CD14-positive monocyte (primary cell): ENCODE measurements around the gene SLC2A6. TPM values are rescaled to one million over a fixed set of nuclear protein-coding genes. Genes with fewer than 3 reads are reported as not detected.
A peak's percentile ranks its signal among the peaks of the same experiment; 100 is the strongest.

Experiments
- DNase-seq, 3 donors: peaks; one replicate each; pipeline ENCODE4 v3.0.0-alpha.2; 2011 to 2022
- H2AFZ ChIP-seq: 2 replicates; pipeline ENCODE4 v1.6.0; 2012; ENCODE audit warnings: mild to moderate bottlenecking, low read depth, low read length, inconsistent platforms; ENCODE audit not compliant: insufficient read depth, poor library complexity, severe bottlenecking
- H3K27ac ChIP-seq, 2 donors: 1 replicate in 1 of 2; 2 replicates in 1 of 2; pipeline ENCODE4 v1.5.1; 2012 to 2013; ENCODE audit warnings: low read length in 2 of 2, control low read depth in 1 of 2, inconsistent platforms in 1 of 2, low read depth in 1 of 2, mild to moderate bottlenecking in 1 of 2
- H3K27me3 ChIP-seq, 2 donors: one replicate each; pipeline versions ENCODE4 v1.6.0 to v1.6.1; 2011 to 2013; ENCODE audit warnings: low read length in 2 of 2; ENCODE audit not compliant: control insufficient read depth in 2 of 2, insufficient read depth in 2 of 2
- H3K36me3 ChIP-seq, 2 donors: replicated peaks in 1 of 2; 1 replicate in 1 of 2; 2 replicates in 1 of 2; pipeline versions ENCODE4 v1.5.1 to v1.6.1; 2012 to 2013; ENCODE audit warnings: low read length in 2 of 2, control low read depth in 1 of 2, inconsistent platforms in 1 of 2, mild to moderate bottlenecking in 1 of 2; ENCODE audit not compliant: insufficient read depth in 2 of 2, control insufficient read depth in 1 of 2
- H3K4me1 ChIP-seq, 2 donors: 1 replicate in 1 of 2; 2 replicates in 1 of 2; pipeline versions ENCODE4 v1.5.1 to v1.6.1; 2012 to 2013; ENCODE audit warnings: low read length in 2 of 2, control low read depth in 1 of 2, inconsistent platforms in 1 of 2, mild to moderate bottlenecking in 1 of 2, moderate library complexity in 1 of 2; ENCODE audit not compliant: insufficient read depth in 2 of 2, control insufficient read depth in 1 of 2
- H3K4me2 ChIP-seq: replicated peaks from 2 replicates; pipeline ENCODE3; 2012; ENCODE audit warnings: low read length, moderate library complexity, mild to moderate bottlenecking; ENCODE audit not compliant: poor library complexity, severe bottlenecking; ENCODE audit errors: extremely low read depth
- H3K4me3 ChIP-seq, 3 experiments: fragments of 200-600 bp in 1 of 3; sonication (generic) in 1 of 3; replicated peaks in 1 of 3; 1 replicate in 2 of 3; 2 replicates in 1 of 3; pipeline ENCODE4 v1.5.1; 2011 to 2013; ENCODE audit warnings: low read length in 3 of 3, mild to moderate bottlenecking in 3 of 3, control low read depth in 2 of 3, low read depth in 2 of 3, inconsistent platforms in 1 of 3, moderate library complexity in 1 of 3
- H3K79me2 ChIP-seq: 2 replicates; pipeline ENCODE4 v1.6.0; 2012; ENCODE audit warnings: mild to moderate bottlenecking, control low read depth, inconsistent platforms, low read length, moderate library complexity; ENCODE audit not compliant: insufficient read depth
- H3K9ac ChIP-seq: 2 replicates; pipeline ENCODE4 v1.6.0; 2017; ENCODE audit warnings: low read length, mild to moderate bottlenecking; ENCODE audit not compliant: insufficient read depth, poor library complexity, severe bottlenecking
- H3K9me3 ChIP-seq, 2 donors: replicated peaks in 1 of 2; 1 replicate in 1 of 2; 2 replicates in 1 of 2; pipeline versions ENCODE4 v1.5.1 to v1.6.1; 2012 to 2013; ENCODE audit warnings: low read length in 2 of 2, control low read depth in 1 of 2; ENCODE audit not compliant: control insufficient read depth in 1 of 2, insufficient read depth in 1 of 2
- H4K20me1 ChIP-seq: 2 replicates; pipeline ENCODE4 v1.6.0; 2012; ENCODE audit warnings: mild to moderate bottlenecking, low read length, control low read depth, moderate library complexity; ENCODE audit not compliant: insufficient read depth
- H3K27ac Mint-ChIP-seq, 7 donors: one replicate each; pipeline ENCODE4 v1.8.0; 2020; ENCODE audit warnings: mild to moderate bottlenecking in 7 of 7, mixed read lengths in 7 of 7, moderate library complexity in 6 of 7, inconsistent platforms in 2 of 7
- H3K27me3 Mint-ChIP-seq, 3 donors: one replicate each; pipeline ENCODE4 v1.8.0; 2021 to 2022; ENCODE audit warnings: low read depth in 3 of 3, mild to moderate bottlenecking in 3 of 3, mixed read lengths in 3 of 3, moderate library complexity in 3 of 3, inconsistent platforms in 1 of 3
- H3K36me3 Mint-ChIP-seq, 2 donors: one replicate each; pipeline ENCODE4 v1.8.0; 2020; ENCODE audit warnings: mixed read lengths in 2 of 2, inconsistent platforms in 1 of 2, mild to moderate bottlenecking in 1 of 2
- H3K4me1 Mint-ChIP-seq: one replicate; pipeline ENCODE4 v1.8.0; 2020; ENCODE audit warnings: mild to moderate bottlenecking, mixed read lengths
- H3K4me3 Mint-ChIP-seq, 2 donors: one replicate each; pipeline ENCODE4 v1.8.0; 2020; ENCODE audit warnings: mild to moderate bottlenecking in 2 of 2, mixed read lengths in 2 of 2, moderate library complexity in 1 of 2
- H3K9me3 Mint-ChIP-seq, 7 donors: one replicate each; pipeline ENCODE4 v1.8.0; 2020 to 2022; ENCODE audit warnings: mixed read lengths in 7 of 7, mild to moderate bottlenecking in 6 of 7, moderate library complexity in 6 of 7, inconsistent platforms in 2 of 7
- WGBS: methylation state at CpG from one replicate; pipeline ENCODE4 v1.1.5; 2013; ENCODE audit warnings: missing lambda C conversion rate; ENCODE audit not compliant: insufficient coverage; 5-methylcytosine and 5-hydroxymethylcytosine counted together
- intact Hi-C, 2 donors: fragments of 100-400 bp; cut with micrococcal nuclease; formaldehyde crosslinking; loops; one replicate each; pipeline versions ENCODE4 v1.15.0 to v1.15.1; 2023
- polyA plus RNA-seq, 3 donors: library from polyadenylated mRNA; depleted of rRNA in 1 of 3; unstranded in 2 of 3; stranded (reverse) in 1 of 3; fragments of 300-500 nt in 2 of 3; fragments of >200 nt in 1 of 3; fragmentation: Illumina TruSeq in 2 of 3; gene quantifications; 1 replicate in 2 of 3; 2 replicates in 1 of 3; pipeline ENCODE4 v1.2.3, GENCODE V29; 2012 to 2021
- TF ChIP-seq, protein P1 (sequence below): fragments of 200-600 bp; IDR thresholded peaks from one replicate; pipeline ENCODE4 v1.8.0; 2022; ENCODE audit warnings: antibody characterized with exemption, mild to moderate bottlenecking

SLC2A6 gene
- polyA plus RNA-seq, 3 donors: 43.2 to 127 (median 60.4) TPM

DNA sequence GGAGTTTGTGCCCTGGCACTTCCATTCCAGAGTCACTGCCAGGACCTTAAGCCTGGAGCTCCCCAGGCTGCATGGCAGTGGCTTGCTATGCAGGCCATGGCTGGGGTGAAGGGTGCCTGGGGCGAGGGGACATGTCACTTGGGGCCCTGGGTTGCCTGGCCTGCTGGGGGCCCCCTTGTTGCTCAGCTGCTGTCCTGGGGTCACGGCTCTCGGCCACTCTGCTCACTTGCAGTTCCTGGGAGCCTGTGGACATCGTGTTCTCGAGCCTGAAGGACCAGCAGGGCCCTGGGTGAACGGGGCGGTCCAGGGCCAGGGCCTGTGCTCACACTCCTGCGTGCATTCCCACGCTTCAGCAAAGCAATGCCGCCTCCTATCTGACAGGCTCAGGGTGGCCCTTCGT, 14.5 kb upstream of the SLC2A6 start:
- Histone ChIP-seq H3K27me3 (no peaks in the 10 kb centered on the region), H3K27ac (no peak overlapping the region), H3K9me3 (no peaks in the 10 kb centered on the region), H4K20me1 (no peaks in the 10 kb centered on the region), H3K36me3 (no peaks in the 10 kb centered on the region), H3K79me2 (no peaks in the 10 kb centered on the region), H3K4me1 (no peaks in the 10 kb centered on the region), H3K4me2 (no peak overlapping the region), H3K9ac (no peak overlapping the region), H2AFZ (no peak overlapping the region), H3K4me3 (no peak overlapping the region)
- DNase-seq: no peak
- Mint-ChIP-seq H3K27me3 (peaks cover 2 to 9% (median 3%) of the 10 kb centered on the region in 3 donors), H3K9me3 (peaks cover 0 to 3% (median 0%) of the 10 kb centered on the region in 7 donors), H3K36me3 (no peaks in the 10 kb centered on the region), H3K27ac (peak overlapping the region in 1 of 7 donors; percentile 10), H3K4me3 (no peak overlapping the region), H3K4me1 (no peaks in the 10 kb centered on the region)
- intact Hi-C loops: no loop called here
- 85% methylated on average over 11 of the region's 11 CpGs for WGBS
- TF ChIP-seq, protein P1, sequence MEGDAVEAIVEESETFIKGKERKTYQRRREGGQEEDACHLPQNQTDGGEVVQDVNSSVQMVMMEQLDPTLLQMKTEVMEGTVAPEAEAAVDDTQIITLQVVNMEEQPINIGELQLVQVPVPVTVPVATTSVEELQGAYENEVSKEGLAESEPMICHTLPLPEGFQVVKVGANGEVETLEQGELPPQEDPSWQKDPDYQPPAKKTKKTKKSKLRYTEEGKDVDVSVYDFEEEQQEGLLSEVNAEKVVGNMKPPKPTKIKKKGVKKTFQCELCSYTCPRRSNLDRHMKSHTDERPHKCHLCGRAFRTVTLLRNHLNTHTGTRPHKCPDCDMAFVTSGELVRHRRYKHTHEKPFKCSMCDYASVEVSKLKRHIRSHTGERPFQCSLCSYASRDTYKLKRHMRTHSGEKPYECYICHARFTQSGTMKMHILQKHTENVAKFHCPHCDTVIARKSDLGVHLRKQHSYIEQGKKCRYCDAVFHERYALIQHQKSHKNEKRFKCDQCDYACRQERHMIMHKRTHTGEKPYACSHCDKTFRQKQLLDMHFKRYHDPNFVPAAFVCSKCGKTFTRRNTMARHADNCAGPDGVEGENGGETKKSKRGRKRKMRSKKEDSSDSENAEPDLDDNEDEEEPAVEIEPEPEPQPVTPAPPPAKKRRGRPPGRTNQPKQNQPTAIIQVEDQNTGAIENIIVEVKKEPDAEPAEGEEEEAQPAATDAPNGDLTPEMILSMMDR: no peak

DNA sequence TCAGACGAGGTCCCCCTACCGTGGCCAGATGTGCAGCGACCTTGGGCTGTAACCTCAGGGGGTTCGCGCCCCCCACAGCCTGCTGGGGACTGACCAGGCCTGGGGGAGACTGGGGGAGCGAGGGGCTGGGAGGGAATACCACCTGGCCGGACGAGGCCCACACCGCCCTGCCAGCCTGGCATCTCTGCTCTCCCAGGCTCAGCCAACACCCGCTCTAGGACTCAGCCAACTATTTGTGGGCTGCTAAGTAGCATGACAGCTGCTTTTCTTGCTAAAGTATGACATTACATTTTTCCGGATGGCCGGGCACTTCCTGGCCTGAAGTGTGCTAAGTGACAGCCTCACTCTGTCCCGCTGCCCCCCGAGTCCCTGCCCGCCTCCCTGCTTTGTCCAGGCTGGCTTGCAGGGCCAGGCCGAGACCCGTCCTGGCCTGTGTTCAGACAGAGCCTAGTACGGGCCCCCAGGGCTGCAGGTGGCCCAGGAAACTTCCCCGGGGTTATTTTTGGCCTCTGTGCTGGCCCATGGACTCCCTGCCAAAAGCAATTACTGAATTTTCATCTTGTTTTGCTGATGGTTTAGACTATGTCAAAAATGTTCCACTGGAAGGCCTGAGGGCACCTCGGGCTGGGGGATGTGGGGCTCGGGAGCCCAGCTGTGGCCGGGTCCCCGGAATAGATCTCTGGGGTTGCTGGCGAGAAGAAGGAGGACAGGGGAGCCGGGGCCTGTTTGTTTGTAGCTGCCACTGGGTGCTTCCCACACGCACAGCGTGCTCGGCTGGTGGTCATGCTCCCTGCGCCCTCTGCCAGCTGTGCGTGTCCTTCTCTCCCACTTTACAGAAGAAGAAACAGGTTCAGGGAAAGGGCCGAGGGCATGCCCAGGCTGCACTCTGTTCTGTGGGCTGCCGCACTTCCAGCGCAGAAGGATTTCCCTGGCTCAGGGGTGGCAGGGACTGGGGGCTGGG, 13.4 kb upstream of the SLC2A6 start:
- H3K4me1 ChIP-seq: no peaks in the 10 kb centered on the region
- no peak for DNase-seq
- no peak overlapping the region for H3K4me3 ChIP-seq
- H3K27me3 ChIP-seq: no peaks in the 10 kb centered on the region
- intact Hi-C loops: no loop called here
- H3K79me2 ChIP-seq: no peaks in the 10 kb centered on the region
- H3K27ac ChIP-seq: no peak overlapping the region
- Mint-ChIP-seq H3K4me3 (no peak overlapping the region), H3K27ac (no peak overlapping the region), H3K36me3 (no peaks in the 10 kb centered on the region), H3K9me3 (no peaks in the 10 kb centered on the region), H3K27me3 (peaks cover 3 to 6% (median 5%) of the 10 kb centered on the region in 3 donors), H3K4me1 (no peaks in the 10 kb centered on the region)
- no peak overlapping the region for H2AFZ ChIP-seq
- WGBS: 89% methylated on average over 31 of the region's 33 CpGs
- H3K9me3 ChIP-seq: no peaks in the 10 kb centered on the region
- H3K9ac ChIP-seq: no peak overlapping the region
- no peak overlapping the region for H3K4me2 ChIP-seq
- no peaks in the 10 kb centered on the region for H3K36me3 ChIP-seq
- TF ChIP-seq, protein P1: no peak
- H4K20me1 ChIP-seq: no peaks in the 10 kb centered on the region
